ENCODE results near the gene SH3RF3.

The SH3RF3 gene

GRCh38 chr2:109084341-109084740 lies 44.7 kb upstream of the SH3RF3 start:
- no peak overlapping the region for H3K4me3 ChIP-seq (ENCODE audit: control insufficient read depth, low read depth, low read length)
- DNase-seq (ENCODE audit: low read depth) = no peak

GRCh38 chr2:109085912-109086742 lies 42.9 kb upstream of the SH3RF3 start:
- TF ChIP-seq CTCF (IDR thresholded peaks at IDR 0.05; ENCODE audit: control insufficient read depth, insufficient read depth, low read depth, low read length, missing control alignments) = no peak
- H3K4me3 ChIP-seq (ENCODE audit: control insufficient read depth, low read depth, low read length) = no peak overlapping the region
- DNase-seq (ENCODE audit: low read depth) = no peak

More at GRCh38 chr2:109084341-109084740, 44.7 kb upstream of the SH3RF3 start:
- no peak for TF ChIP-seq CTCF (IDR thresholded peaks at IDR 0.05; ENCODE audit: control insufficient read depth, insufficient read depth, low read depth, low read length, missing control alignments)

DNA sequence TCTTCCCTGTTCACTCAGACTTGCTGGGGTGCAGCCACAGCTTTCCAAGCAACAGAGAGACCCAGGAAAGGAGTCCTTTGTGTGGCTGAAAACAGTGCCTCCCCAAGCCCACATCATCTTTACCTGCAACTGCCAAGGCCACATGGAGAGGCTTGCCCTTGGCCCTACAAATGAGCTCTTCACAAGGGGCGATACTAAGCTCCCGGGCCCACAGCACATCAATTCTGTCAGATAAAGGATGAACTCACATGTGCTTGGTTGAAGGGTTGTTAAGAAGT lies 42.3 kb upstream of the SH3RF3 start:
- TF ChIP-seq CTCF (IDR thresholded peaks at IDR 0.05; ENCODE audit: control insufficient read depth, insufficient read depth, low read depth, low read length, missing control alignments) = no peak
- no peak overlapping the region for H3K4me3 ChIP-seq (ENCODE audit: control insufficient read depth, low read depth, low read length)
- DNase-seq (ENCODE audit: low read depth) = no peak

DNA sequence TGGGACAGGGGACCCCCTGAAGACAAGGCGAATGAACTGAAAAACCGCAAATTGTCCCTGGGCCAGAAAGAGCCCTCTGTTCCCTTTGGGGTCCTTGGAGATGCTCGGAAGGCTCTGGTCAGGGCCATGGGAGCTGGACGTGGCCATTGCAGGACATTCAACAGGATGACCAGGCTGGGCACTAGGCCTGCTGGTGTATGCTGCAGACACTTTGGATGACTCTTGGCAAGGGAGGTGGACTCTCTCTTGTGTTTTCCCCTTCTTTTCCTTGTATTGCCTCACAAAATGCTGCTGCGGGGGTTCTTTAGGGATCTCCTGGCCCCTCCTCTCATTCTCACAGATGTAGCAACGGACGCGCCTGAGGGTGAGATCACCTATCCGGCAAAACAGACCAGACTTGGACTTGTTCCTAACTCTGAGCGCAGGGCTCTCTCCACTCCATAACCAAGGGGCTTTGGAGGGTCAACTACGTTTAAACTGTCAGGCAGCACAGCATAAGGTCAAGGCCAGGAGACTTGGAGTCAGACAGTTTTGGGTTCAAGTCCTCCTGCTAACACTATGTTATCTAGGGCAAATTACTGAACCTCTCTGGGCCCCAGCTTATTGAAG lies 41.8 kb upstream of the SH3RF3 start:
- TF ChIP-seq CTCF (IDR thresholded peaks at IDR 0.05; ENCODE audit: control insufficient read depth, insufficient read depth, low read depth, low read length, missing control alignments) = no peak
- no peak overlapping the region for H3K4me3 ChIP-seq (ENCODE audit: control insufficient read depth, low read depth, low read length)
- no peak for DNase-seq (ENCODE audit: low read depth)

DNA sequence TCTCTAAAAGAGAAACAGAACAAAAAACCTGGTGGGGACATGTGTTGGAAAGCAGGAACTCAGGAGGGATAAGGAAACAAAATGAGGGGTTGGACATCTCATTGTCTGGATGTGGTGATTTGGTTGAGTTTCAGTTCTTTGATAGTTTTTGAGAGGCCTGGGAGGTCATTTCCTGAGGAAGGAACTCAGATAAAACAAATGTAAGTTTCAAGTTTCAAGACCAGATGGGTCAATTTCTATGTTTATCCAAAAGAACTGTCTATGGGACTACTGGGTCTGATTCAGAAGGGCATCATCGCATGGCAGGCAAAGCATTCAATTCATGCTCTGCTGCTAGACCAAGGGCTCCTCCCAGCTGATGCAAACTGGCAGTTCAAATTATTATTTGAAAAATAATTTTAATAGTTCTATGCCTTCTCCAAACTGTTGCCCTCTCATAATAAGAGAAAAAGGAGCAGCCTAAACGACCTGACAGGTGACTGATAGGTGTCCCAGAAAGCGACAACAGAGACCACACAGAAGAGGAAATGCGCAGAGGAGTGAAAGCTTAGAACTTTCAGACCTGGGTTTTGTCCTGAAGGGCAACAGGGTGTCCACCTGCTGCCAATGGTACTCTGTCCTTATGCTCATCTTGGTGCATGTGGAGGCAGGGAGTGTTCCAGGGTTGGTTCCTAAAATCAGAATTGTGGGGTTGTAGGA lies 39.3 kb upstream of the SH3RF3 start:
- DNase-seq (ENCODE audit: low read depth) = no peak
- TF ChIP-seq CTCF (IDR thresholded peaks at IDR 0.05; ENCODE audit: control insufficient read depth, insufficient read depth, low read depth, low read length, missing control alignments) = no peak
- H3K4me3 ChIP-seq (ENCODE audit: control insufficient read depth, low read depth, low read length) = no peak overlapping the region

DNA sequence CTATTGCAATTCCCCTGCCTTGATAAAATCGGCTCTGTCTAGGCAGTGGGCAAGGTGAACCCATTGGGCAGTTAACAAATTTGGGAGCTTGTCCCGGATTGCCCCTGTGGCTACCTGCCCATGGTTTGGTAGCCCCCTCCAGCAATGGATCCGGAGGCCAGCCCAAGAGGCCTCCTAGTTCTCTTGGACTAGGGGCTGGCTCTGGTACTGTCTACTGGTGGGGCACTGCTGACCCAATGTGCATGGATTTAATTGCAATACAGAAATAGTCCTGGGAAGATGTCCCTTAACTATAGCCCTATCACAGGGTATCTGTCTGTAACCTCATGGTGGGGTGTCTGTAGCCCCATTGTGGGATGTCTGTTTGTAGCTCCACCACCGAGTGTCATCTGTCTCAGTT lies 37.5 kb upstream of the SH3RF3 start:
- DNase-seq (ENCODE audit: low read depth) = no peak
- H3K4me3 ChIP-seq (ENCODE audit: control insufficient read depth, low read depth, low read length) = no peak overlapping the region
- no peak for TF ChIP-seq CTCF (IDR thresholded peaks at IDR 0.05; ENCODE audit: control insufficient read depth, insufficient read depth, low read depth, low read length, missing control alignments)
